Jurkat, Clone E6-1 (cell line): ENCODE results near the gene STRN.
"Not testable (repeated sequence)": the region's sequence is repeated elsewhere in the genome, so short reads cannot be mapped to it uniquely, and the experiment has no call there.

Source experiments
- DNase-seq: peaks from one replicate; pipeline ENCODE4 v3.0.0-alpha.2; 2011; ENCODE audit warnings: low read depth, low spot score
- H3K4me3 ChIP-seq: 2 replicates; pipeline ENCODE4 v1.5.1; 2011; ENCODE audit warnings: mild to moderate bottlenecking, low read length, control low read depth, moderate library complexity

STRN gene

GRCh38 chr2:36861896-36862295 lies 104.4 kb downstream of the STRN start:
- DNase-seq: no peak
- H3K4me3 ChIP-seq: no peak overlapping the region

- no peak overlapping the region for H3K4me3 ChIP-seq
- no peak for DNase-seq
Measured at GRCh38 chr2:36859366-36859792, 107.0 kb downstream of the STRN start.

- no peak for DNase-seq
- no peak overlapping the region for H3K4me3 ChIP-seq
Measured at GRCh38 chr2:36858551-36859365, 107.6 kb downstream of the STRN start.

DNA sequence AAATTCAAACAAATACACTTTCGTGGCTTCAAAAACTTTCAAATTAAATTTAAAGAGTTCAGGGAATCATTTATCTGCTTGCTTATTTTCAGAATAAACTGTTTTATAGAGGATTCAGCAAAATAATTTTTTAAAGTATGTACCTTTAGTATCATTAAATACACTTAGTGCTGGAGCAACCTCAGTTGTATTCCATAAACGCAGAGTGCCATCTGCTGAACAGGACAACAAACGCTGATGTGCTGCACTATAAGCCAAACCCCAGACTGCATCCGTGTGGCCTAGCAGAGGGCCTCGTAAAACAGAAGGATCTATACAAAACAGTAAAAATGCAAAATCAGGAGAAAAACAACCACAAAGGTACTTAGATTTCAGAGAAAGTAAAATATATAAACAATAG lies 108.6 kb downstream of the STRN start:
- DNase-seq: no peak

DNA sequence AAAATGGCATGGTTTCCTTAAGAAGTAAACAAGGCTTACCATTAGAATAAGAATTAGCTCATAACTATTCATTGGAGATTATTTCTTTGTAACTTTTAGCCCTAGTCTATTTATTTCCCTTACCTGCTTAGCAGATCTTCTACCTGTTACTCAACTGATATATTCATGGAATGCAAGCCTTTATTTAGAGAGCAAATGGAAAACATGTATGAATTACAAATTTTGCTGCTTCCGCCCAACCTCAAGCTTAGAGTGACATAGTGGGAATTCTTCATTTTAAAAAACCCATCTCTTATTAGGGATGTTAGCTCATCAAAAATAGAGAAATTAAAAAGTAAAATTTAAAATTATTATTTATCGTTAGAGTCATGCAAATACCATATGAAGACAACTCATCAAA lies 110.9 kb downstream of the STRN start:
- no peak for DNase-seq
- no peak overlapping the region for H3K4me3 ChIP-seq

More for the DNA sequence above, 108.6 kb downstream of the STRN start:
- H3K4me3 ChIP-seq: no peak overlapping the region

DNA sequence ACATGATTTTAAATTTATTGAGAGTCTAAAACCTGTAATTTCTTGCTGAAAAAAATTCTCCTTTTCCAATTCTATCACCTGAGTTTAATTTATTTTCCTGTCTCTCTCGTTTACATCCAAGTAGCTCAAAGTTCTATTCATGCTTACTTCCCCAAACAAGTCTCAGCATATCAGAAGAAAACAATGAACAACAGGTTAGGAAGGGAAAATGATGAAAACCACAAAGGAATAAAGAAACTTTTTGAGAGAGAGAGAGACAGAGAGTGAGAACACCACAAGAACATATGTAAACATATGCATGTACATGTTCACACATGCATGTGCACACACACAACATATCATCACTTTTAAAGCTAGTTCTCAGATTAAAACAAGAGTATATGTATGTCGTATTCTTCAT lies 112.1 kb downstream of the STRN start:
- H3K4me3 ChIP-seq: no peak overlapping the region
- DNase-seq: no peak

GRCh38 chr2:36849265-36849664 lies 117.1 kb downstream of the STRN start:
- no peak overlapping the region for H3K4me3 ChIP-seq
- no peak for DNase-seq

DNA sequence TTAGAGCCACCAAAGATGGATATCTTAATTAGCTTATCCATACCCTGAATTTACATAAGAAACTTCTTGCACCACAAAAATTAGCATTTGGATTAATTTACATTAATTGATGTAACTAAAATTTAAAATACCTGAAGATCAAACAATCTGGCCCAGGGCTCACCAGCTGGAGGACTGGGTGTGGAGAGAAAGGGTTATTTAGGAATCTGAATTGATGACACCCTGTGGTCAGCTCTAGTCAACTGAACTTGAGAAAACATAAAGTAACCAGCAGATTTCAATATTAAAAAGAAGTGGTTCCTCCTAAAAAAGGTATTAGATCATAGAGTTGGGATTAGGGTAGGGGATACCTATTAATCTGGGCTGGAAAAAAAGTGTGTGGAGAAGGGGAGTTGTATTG lies 122.5 kb downstream of the STRN start:
- DNase-seq: no peak
- no peak overlapping the region for H3K4me3 ChIP-seq

DNA sequence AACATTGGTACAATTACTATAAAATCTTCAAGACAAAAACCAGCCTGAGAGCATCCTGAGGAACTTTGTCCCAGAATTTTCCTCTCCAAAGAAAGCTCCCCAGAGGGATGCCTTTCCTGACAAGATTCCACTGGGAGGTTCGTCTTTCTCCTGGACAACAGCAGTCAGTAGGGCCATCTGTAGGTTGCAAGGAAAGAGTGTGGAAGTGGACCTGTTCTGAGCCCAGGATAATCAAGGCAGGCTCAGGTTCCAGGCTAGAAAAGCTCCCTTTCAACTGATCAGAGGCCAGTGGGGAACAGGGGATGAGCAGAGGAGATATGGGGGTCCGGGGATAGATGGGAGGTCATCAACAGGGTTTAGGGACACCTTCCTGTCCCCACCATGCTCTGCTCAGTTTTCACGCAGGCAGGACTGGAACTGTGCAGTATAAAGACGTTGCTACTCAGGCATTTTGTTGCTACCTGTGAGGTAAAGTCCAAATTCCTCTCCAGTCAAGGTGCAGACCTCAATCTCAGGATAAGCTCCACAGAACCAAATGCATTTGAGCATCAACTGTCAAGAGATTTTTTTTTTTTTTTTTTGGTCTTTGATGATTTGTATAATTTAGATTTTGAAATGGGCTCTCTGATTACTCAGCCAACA lies 126.2 kb downstream of the STRN start:
- H3K4me3 ChIP-seq: no peak overlapping the region
- no peak for DNase-seq

GRCh38 chr2:36834731-36835524 lies 131.4 kb downstream of the STRN start:
- no peak overlapping the region for H3K4me3 ChIP-seq
- DNase-seq: no peak

- DNase-seq: no peak
Measured at GRCh38 chr2:36834203-36834602, 132.1 kb downstream of the STRN start.

GRCh38 chr2:36831185-36831584 lies 135.2 kb downstream of the STRN start:
- no peak overlapping the region for H3K4me3 ChIP-seq
- no peak for DNase-seq

More at GRCh38 chr2:36834203-36834602, 132.1 kb downstream of the STRN start:
- no peak overlapping the region for H3K4me3 ChIP-seq

DNA sequence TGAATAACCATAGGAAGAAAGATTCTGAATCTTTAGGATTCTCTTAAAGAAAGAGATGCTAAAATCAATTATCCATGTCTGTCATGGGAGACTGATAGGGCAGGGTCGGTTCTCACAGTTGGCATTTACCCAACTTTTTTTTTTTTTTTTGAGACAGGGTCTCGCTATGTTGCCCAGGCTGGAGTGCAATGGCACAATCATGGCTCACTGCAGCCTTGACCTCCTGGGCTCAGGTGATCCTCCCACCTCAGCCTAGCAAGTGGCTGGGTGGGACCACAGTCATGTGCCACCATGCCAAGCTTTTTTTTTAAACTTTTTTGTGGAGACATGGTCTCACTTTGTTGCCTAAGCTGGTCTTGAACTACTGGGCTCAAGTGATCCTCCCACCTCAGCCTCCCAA lies 141.7 kb downstream of the STRN start:
- not testable (repeated sequence) for H3K4me3 ChIP-seq, DNase-seq

GRCh38 chr2:36824273-36824672 lies 142.1 kb downstream of the STRN start:
- H3K4me3 ChIP-seq: no peak overlapping the region
- DNase-seq: no peak

GRCh38 chr2:36823862-36824261 lies 142.5 kb downstream of the STRN start:
- no peak for DNase-seq
- no peak overlapping the region for H3K4me3 ChIP-seq

GRCh38 chr2:36820942-36821605 lies 145.3 kb downstream of the STRN start:
- H3K4me3 ChIP-seq: no peak overlapping the region
- DNase-seq: no peak

- no peak overlapping the region for H3K4me3 ChIP-seq
- no peak for DNase-seq
Measured at GRCh38 chr2:36819095-36819711, 147.1 kb downstream of the STRN start.

DNA sequence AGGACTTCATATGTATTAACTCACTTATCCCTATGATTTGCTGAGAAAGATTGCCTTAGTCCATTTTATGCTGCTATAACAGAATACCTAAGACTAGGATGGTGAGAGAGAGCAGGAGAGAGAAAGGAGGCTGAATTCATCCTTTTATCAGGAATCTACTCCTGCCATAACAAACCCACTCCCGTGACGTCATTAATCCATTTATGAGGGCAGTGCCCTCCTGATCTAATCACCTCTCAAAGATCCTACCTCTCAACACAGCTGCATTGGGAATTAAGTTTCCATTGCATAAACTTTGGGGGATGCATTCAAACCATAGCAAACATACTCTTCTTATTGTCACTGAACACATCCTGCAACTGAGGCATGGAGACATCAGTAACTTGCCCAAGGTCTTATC lies 147.8 kb downstream of the STRN start:
- no peak overlapping the region for H3K4me3 ChIP-seq
- no peak for DNase-seq

GRCh38 chr2:36812196-36812595 lies 154.1 kb downstream of the STRN start:
- H3K4me3 ChIP-seq: no peak overlapping the region
- no peak for DNase-seq
